Measurements from ENCODE around the gene SELENBP1.
"Not testable (repeated sequence)": the region's sequence is repeated elsewhere in the genome, so short reads cannot be mapped to it uniquely, and the experiment has no call there.

SELENBP1 gene

DNA sequence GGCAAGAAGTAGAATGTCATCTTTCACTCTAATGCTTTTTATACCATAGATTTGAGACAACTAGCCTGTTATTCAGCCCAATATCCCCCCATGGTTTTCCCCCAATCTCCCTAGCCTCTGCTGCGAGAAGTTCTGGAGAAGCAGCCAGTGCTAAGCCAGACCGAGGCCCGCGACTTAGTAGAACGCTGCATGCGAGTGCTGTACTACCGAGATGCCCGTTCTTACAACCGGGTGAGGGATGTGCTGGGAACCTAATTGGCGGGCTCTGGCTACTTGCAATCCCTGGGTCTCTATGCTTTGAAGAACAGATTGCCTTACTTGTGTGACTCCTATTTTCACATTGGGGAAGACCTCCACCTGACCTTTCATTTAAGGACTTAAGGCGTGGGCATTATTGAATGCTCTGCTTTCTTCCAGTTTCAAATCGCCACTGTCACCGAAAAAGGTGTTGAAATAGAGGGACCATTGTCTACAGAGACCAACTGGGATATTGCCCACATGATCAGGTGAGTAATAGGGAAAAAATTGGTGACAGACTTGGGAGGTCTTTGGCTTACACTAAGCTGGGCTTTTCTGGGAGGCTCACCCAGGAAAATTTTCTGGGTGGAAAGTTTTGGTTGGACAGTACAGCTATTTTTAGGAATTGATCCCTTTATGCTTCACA lies 28.8 kb upstream of the SELENBP1 start:
- Mint-ChIP-seq H3K27ac (peak overlapping the region; percentile 69 to 92 (median 91)), H3K36me3 (ENCODE audit: low read depth) (peaks cover 55% of the 10 kb centered on the region), H3K27me3 (ENCODE audit: low read depth) (no peaks in the 10 kb centered on the region), H3K4me1 (peaks cover 23% of the 10 kb centered on the region), H3K9me3 (no peaks in the 10 kb centered on the region), H3K4me3 (peak overlapping the region; percentile 91 to 96 (median 91))
- TF ChIP-seq, protein P1, sequence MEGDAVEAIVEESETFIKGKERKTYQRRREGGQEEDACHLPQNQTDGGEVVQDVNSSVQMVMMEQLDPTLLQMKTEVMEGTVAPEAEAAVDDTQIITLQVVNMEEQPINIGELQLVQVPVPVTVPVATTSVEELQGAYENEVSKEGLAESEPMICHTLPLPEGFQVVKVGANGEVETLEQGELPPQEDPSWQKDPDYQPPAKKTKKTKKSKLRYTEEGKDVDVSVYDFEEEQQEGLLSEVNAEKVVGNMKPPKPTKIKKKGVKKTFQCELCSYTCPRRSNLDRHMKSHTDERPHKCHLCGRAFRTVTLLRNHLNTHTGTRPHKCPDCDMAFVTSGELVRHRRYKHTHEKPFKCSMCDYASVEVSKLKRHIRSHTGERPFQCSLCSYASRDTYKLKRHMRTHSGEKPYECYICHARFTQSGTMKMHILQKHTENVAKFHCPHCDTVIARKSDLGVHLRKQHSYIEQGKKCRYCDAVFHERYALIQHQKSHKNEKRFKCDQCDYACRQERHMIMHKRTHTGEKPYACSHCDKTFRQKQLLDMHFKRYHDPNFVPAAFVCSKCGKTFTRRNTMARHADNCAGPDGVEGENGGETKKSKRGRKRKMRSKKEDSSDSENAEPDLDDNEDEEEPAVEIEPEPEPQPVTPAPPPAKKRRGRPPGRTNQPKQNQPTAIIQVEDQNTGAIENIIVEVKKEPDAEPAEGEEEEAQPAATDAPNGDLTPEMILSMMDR (IDR thresholded peaks at IDR 0.05; ENCODE audit: unreplicated experiment in 3 of 3), result no peak

DNA sequence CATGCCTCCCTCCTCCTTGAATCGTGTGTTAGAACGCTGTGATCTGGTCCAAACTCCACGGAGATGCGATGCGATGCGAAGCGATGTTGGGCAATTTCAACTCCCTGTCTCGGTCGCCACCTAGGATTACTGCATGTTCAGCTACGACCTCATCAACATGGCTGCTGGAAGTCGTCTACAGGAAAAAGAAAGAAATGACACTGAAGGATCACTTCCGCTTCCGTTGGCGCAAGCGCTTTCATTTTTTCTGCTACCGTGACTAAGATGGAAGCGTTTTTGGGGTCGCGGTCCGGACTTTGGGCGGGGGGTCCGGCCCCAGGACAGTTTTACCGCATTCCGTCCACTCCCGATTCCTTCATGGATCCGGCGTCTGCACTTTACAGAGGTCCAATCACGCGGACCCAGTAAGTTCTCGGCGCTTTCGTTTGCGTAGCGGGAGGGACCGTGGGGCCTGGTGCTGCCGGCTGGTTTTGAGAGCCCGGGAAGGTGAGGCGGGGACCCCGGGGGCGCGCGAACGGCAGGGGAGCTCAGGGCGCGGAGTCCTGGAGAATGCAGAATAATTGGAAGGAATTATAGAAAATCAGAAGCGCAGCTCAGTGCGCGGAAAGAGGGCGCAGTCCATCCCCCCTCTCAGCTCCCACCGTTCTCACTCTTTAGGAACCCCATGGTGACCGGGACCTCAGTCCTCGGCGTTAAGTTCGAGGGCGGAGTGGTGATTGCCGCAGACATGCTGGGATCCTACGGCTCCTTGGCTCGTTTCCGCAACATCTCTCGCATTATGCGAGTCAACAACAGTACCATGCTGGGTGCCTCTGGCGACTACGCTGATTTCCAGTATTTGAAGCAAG lies 27.0 kb upstream of the SELENBP1 start, which contains the start of gene PSMB4:
TSS of gene PSMB4 (plus strand) at position 250 of the 848 bp plus-strand sequence. CDS start at position 265, 15 bp downstream.
- peak within 1 kb of the TSS; percentile 91 to 96 (median 91) for H3K4me3 Mint-ChIP-seq
- peaks cover 38% of the 10 kb centered on the region for H3K36me3 Mint-ChIP-seq (ENCODE audit: low read depth)
- peaks cover 23% of the 10 kb centered on the region for H3K4me1 Mint-ChIP-seq
- H3K27me3 Mint-ChIP-seq (ENCODE audit: low read depth), result no peaks in the 10 kb centered on the region
- no peaks in the 10 kb centered on the region for H3K9me3 Mint-ChIP-seq
- peak within 1 kb of the TSS; percentile 92 to 98 (median 96) for H3K27ac Mint-ChIP-seq
- TF ChIP-seq, protein P1 (IDR thresholded peaks at IDR 0.05; ENCODE audit: unreplicated experiment in 3 of 3), result peak in 1 of 3 experiments; percentile 39

DNA sequence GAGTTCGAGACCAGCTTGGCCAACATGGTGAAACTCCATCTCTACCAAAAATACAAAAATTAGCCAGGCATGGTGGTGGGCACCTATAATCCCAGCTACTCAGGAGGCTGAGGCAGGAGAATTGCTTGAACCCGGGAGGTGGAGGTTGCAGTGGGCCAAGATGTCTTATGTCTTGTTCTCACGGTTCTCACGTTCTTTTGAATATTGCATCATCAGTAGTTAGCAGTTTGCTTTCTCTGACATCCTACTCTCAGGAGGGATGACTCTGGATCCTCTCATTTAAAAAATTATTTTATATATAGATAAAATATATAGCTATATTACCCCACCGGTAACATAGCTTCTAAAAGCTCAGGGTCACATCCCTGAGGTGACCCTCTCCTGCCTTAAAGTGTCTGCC lies 23.8 kb upstream of the SELENBP1 start:
- H3K27ac Mint-ChIP-seq; H3K27me3 Mint-ChIP-seq (ENCODE audit: low read depth); H3K9me3 Mint-ChIP-seq; H3K4me3 Mint-ChIP-seq: not testable (repeated sequence)
- H3K4me1 Mint-ChIP-seq, result peaks cover 18% of the 10 kb centered on the region
- H3K36me3 Mint-ChIP-seq (ENCODE audit: low read depth), result peaks cover 13% of the 10 kb centered on the region

DNA sequence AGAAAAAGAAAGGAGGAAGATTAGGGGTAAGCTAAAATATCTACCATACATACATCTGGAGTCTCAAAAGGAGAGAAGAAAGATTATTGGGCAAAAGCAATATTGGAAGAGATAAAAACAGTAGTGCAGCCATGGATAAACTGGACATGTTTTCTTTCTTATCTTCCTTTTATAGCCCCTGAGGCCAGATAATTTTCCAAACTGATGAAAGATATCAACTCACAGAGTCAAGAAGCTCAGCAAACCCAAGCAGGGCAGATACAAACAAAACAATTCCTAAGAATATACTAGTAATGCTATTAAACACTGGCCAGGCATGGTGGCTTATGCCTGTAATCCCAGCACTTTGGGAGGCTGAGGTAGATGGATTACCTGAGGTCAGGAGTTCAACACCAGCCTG lies 21.1 kb upstream of the SELENBP1 start:
- Mint-ChIP-seq H3K27ac (no peak overlapping the region), H3K27me3 (ENCODE audit: low read depth) (no peaks in the 10 kb centered on the region), H3K4me1 (no peaks in the 10 kb centered on the region), H3K4me3 (no peak overlapping the region), H3K9me3 (peaks cover 4% of the 10 kb centered on the region), H3K36me3 (ENCODE audit: low read depth) (no peaks in the 10 kb centered on the region)
- TF ChIP-seq, protein P1 (IDR thresholded peaks at IDR 0.05; ENCODE audit: unreplicated experiment in 3 of 3), result no peak

DNA sequence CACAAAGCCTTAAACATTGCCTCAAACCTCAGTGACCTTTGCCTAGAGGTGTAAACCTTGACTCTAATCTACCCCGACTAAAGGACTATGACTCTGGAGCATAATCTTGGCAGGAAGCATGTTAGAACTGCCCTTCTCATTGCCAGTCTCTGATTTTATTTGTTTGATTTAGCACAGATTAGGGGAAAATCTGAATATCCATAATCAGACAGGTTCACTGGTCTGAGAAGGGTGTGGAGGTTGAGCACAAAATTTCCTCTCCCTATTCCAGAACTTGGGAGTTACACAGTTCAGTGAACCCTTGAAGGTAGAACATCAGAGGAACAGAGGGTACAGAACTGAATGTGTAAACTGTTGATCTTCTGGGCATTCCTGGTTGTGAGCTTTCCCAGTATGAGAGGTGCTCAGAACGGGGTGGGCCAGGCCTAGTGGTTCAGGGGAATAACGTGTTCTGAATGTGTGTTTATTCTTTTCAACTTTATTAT lies 18.6 kb upstream of the SELENBP1 start:
- TF ChIP-seq, protein P1 (IDR thresholded peaks at IDR 0.05; ENCODE audit: unreplicated experiment in 3 of 3), result no peak
- no peaks in the 10 kb centered on the region for H3K4me1 Mint-ChIP-seq
- no peaks in the 10 kb centered on the region for H3K27me3 Mint-ChIP-seq (ENCODE audit: low read depth)
- no peak overlapping the region for H3K27ac Mint-ChIP-seq
- peaks cover 4% of the 10 kb centered on the region for H3K9me3 Mint-ChIP-seq
- no peak overlapping the region for H3K4me3 Mint-ChIP-seq
- H3K36me3 Mint-ChIP-seq (ENCODE audit: low read depth), result no peaks in the 10 kb centered on the region

DNA sequence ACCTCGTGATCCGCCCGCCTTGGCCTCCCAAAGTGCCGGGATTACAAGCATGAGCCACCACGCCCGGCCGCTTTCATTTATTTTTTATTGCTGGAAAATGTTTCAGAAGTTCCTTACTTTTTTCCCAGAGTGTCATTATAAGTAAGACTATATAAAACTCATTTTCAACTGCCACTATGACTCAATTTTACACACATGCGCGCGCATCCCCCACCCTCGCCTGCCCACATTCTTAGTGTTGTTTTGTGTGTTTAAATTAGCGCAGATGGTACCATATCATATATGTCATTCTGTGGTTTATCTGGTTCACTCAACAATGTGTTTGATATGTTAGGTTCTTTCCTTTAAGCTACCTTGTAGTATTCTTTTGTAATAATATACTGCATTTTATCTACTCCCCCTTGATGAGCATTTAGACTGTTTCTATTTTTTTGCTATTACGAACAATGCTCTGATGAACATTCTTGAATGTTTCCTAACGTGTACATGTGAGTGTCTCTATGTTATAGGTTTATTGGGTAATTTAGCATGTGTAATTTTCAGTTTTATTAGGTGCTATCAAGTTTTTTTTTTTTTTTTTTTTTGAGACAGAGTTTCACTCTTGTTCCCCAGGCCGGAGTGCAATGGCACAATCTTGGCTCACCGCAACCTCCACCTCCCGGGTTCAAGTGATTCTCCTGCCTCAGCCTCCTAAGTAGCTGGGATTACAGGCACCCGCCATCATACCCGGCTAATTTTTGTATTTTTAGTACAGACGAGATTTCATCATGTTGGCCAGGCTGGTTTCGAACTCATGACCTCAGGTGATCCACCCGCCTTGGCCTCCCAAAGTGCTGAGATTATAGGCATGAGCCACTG lies 17.9 kb upstream of the SELENBP1 start:
- not testable (repeated sequence) for H3K4me3 Mint-ChIP-seq; H3K9me3 Mint-ChIP-seq; H3K27ac Mint-ChIP-seq; H3K36me3 Mint-ChIP-seq (ENCODE audit: low read depth); H3K27me3 Mint-ChIP-seq (ENCODE audit: low read depth); H3K4me1 Mint-ChIP-seq

Data from nephron (organoid).